ENCODE results near the gene SORBS2.

SORBS2 gene

GRCh38 chr4:185835814-185836213 lies 23.8 kb upstream of the SORBS2 start:
- DNase-seq: no peak

GRCh38 chr4:185835336-185835735 lies 23.3 kb upstream of the SORBS2 start:
- DNase-seq: no peak

- no peak for DNase-seq
Observed at GRCh38 chr4:185834778-185835177, 22.8 kb upstream of the SORBS2 start.

GRCh38 chr4:185834088-185834487 lies 22.1 kb upstream of the SORBS2 start:
- no peak for DNase-seq

GRCh38 chr4:185833055-185833598 lies 21.1 kb upstream of the SORBS2 start:
- peak; percentile 92 for DNase-seq

GRCh38 chr4:185831125-185831815 lies 19.3 kb upstream of the SORBS2 start:
- no peak for DNase-seq

GRCh38 chr4:185830263-185830994 lies 18.4 kb upstream of the SORBS2 start:
- no peak for DNase-seq

- DNase-seq: no peak
Observed at GRCh38 chr4:185826381-185826780, 14.4 kb upstream of the SORBS2 start.

GRCh38 chr4:185825737-185826136 lies 13.7 kb upstream of the SORBS2 start:
- DNase-seq: no peak

- no peak for DNase-seq
Observed at GRCh38 chr4:185822791-185823190, 10.8 kb upstream of the SORBS2 start.

- no peak for DNase-seq
Observed at GRCh38 chr4:185821029-185821419, 9.0 kb upstream of the SORBS2 start.

GRCh38 chr4:185820146-185821028 lies 8.4 kb upstream of the SORBS2 start:
- DNase-seq: no peak

- DNase-seq: no peak
Observed at GRCh38 chr4:185819144-185819543, 7.2 kb upstream of the SORBS2 start.

GRCh38 chr4:185817403-185817818 lies 5.4 kb upstream of the SORBS2 start:
- DNase-seq: no peak

GRCh38 chr4:185813133-185813532 lies 1.1 kb upstream of the SORBS2 start:
- no peak for DNase-seq

GRCh38 chr4:185810746-185811508 lies 1.1 kb downstream of the SORBS2 start:
- peak; percentile 17 for DNase-seq

GRCh38 chr4:185809533-185810071 lies 2.4 kb downstream of the SORBS2 start:
- DNase-seq: no peak

- DNase-seq: no peak
Observed at GRCh38 chr4:185809121-185809520, 2.9 kb downstream of the SORBS2 start.

GRCh38 chr4:185805979-185806378 lies 6.0 kb downstream of the SORBS2 start:
- DNase-seq: no peak

- DNase-seq: no peak
Observed at GRCh38 chr4:185805262-185805802, 6.7 kb downstream of the SORBS2 start.

GRCh38 chr4:185803022-185803421 lies 9.0 kb downstream of the SORBS2 start:
- no peak for DNase-seq

GRCh38 chr4:185801471-185801870 lies 10.5 kb downstream of the SORBS2 start:
- DNase-seq: no peak
